Lung (tissue), 12 donors: Measurements from ENCODE around the gene BEND2. TPM values are rescaled to one million over a fixed set of nuclear protein-coding genes. Genes with fewer than 3 reads are reported as not detected.

Experiments used
- ATAC-seq: fragments of 200-7000 bp; cut with Tn5 transposase; one replicate; pipeline ENCODE4 v1.9.1; 2020; ENCODE audit warnings: moderate number of reproducible peaks; ENCODE audit not compliant: insufficient read depth, low FRiP score
- DNase-seq, 3 donors: peaks; one replicate each; pipeline ENCODE4 v3.0.0-alpha.2; 2013 to 2017
- H3K27ac ChIP-seq, 2 donors: one replicate each; pipeline ENCODE4 v1.5.1; 2013; ENCODE audit warnings: mild to moderate bottlenecking in 2 of 2, moderate library complexity in 2 of 2, control low read depth in 1 of 2, inconsistent platforms in 1 of 2, low read depth in 1 of 2, low read length in 1 of 2
- H3K27me3 ChIP-seq, 3 donors: one replicate each; pipeline ENCODE4 v1.5.1; 2013; ENCODE audit warnings: low read length in 2 of 3; ENCODE audit not compliant: control insufficient read depth in 3 of 3, insufficient read depth in 3 of 3
- H3K36me3 ChIP-seq, 4 donors: one replicate each; pipeline ENCODE4 v1.5.1; 2013; ENCODE audit warnings: low read length in 4 of 4, mild to moderate bottlenecking in 1 of 4, moderate library complexity in 1 of 4; ENCODE audit not compliant: control insufficient read depth in 4 of 4, insufficient read depth in 4 of 4
- H3K4me1 ChIP-seq, 5 donors: one replicate each; pipeline ENCODE4 v1.5.1; 2013; ENCODE audit warnings: low read length in 5 of 5, mild to moderate bottlenecking in 2 of 5, moderate library complexity in 1 of 5; ENCODE audit not compliant: control insufficient read depth in 5 of 5, insufficient read depth in 5 of 5
- H3K4me3 ChIP-seq: one replicate; pipeline ENCODE4 v1.5.1; 2013; ENCODE audit warnings: mild to moderate bottlenecking, control low read depth, moderate library complexity
- H3K9ac ChIP-seq, 2 donors: one replicate each; pipeline ENCODE4 v1.5.1; 2013; ENCODE audit warnings: low read length in 2 of 2, control low read depth in 1 of 2; ENCODE audit not compliant: insufficient read depth in 1 of 2
- H3K9me3 ChIP-seq, 4 donors: one replicate each; pipeline ENCODE4 v1.5.1; 2013; ENCODE audit warnings: low read length in 3 of 4, mild to moderate bottlenecking in 1 of 4, moderate library complexity in 1 of 4; ENCODE audit not compliant: control insufficient read depth in 4 of 4, insufficient read depth in 3 of 4
- CTCF ChIP-seq: IDR thresholded peaks from 2 replicates; pipeline ENCODE4 v1.5.1; 2012; ENCODE audit warnings: mild to moderate bottlenecking; ENCODE audit errors: control extremely low read depth, extremely low read depth
- WGBS, 2 donors: extraction: QIAGEN DNeasy Blood & Tissue Kit; methylation state at CpG; one replicate each; pipeline ENCODE4 v1.1.7; 2013; 5-methylcytosine and 5-hydroxymethylcytosine counted together
- polyA plus RNA-seq, 2 donors: library from polyadenylated mRNA; stranded (reverse); fragments of 200-250 nt; gene quantifications; one replicate each; pipeline ENCODE4 v1.2.1, GENCODE V29; 2013
- total RNA-seq, 2 donors: library from RNA; depleted of rRNA in 1 of 2; stranded (reverse); fragments of >200 nt in 1 of 2; gene quantifications; one replicate each; pipeline ENCODE4 v1.2.1, GENCODE V29; 2014 to 2021
- donor health status: control.
- donor health status: control.
- donor health status: Bipolar disorder and iron deficiency.
- donor health status: healthy.
- donor health status: DM: yes; HTN: yes; CAD: no.

BEND2 gene
- total and polyA plus RNA-seq, 4 donors = 0.03 to 0.14 (median 0.04) TPM; not detected in 1

- Histone ChIP-seq H3K27me3 (peaks cover 0 to 49% (median 14%) of the 10 kb centered on the region in 3 donors), H3K9ac (no peak overlapping the region), H3K36me3 (no peaks in the 10 kb centered on the region), H3K27ac (no peak overlapping the region), H3K9me3 (no peaks in the 10 kb centered on the region), H3K4me1 (no peaks in the 10 kb centered on the region), H3K4me3 (no peak overlapping the region)
- 73 to 85% methylated on average over 6 of the region's 6 CpGs for WGBS, 2 donors
- DNase-seq = no peak
- no peak for TF ChIP-seq CTCF
- ATAC-seq = no peak
Observed at GRCh38 chrX:18170910-18171309, 49.8 kb downstream of the BEND2 start.

- ATAC-seq (no peak), DNase-seq (no peak)
- WGBS, 2 donors = 87 to 96% methylated on average over 4 of the region's 4 CpGs
Observed at GRCh38 chrX:18166068-18166467, 54.6 kb downstream of the BEND2 start.

GRCh38 chrX:18160369-18160768, 60.3 kb downstream of the BEND2 start:
- DNase-seq (peak; percentile 28 to 57 (median 38)), ATAC-seq (no peak)
- peaks cover 0 to 2% (median 0%) of the 10 kb centered on the region in 4 donors for H3K9me3 ChIP-seq
- TF ChIP-seq CTCF = no peak
- H3K36me3 ChIP-seq = no peaks in the 10 kb centered on the region
- peaks cover 4 to 11% (median 6%) of the 10 kb centered on the region in 3 donors for H3K27me3 ChIP-seq
- 72 to 73% methylated on average over 4 of the region's 4 CpGs for WGBS, 2 donors
- H3K9ac ChIP-seq = no peak overlapping the region
- no peak overlapping the region for H3K27ac ChIP-seq
- H3K4me3 ChIP-seq = no peak overlapping the region
- no peaks in the 10 kb centered on the region for H3K4me1 ChIP-seq

More at GRCh38 chrX:18166068-18166467, 54.6 kb downstream of the BEND2 start:
- no peaks in the 10 kb centered on the region for H3K36me3 ChIP-seq
- H3K27ac ChIP-seq = no peak overlapping the region
- peaks cover 0 to 29% (median 14%) of the 10 kb centered on the region in 3 donors for H3K27me3 ChIP-seq
- no peaks in the 10 kb centered on the region for H3K4me1 ChIP-seq
- no peak for TF ChIP-seq CTCF
- no peaks in the 10 kb centered on the region for H3K9me3 ChIP-seq
- H3K9ac ChIP-seq = no peak overlapping the region
- no peak overlapping the region for H3K4me3 ChIP-seq

- WGBS, 2 donors = 82 to 90% methylated on average over 2 of the region's 2 CpGs
- no peaks in the 10 kb centered on the region for H3K36me3 ChIP-seq
- H3K9ac ChIP-seq = no peak overlapping the region
- no peak for ATAC-seq
- DNase-seq = no peak
- H3K4me3 ChIP-seq = no peak overlapping the region
- H3K4me1 ChIP-seq = no peaks in the 10 kb centered on the region
- TF ChIP-seq CTCF = no peak
- H3K9me3 ChIP-seq = peaks cover 0 to 2% (median 0%) of the 10 kb centered on the region in 4 donors
- H3K27me3 ChIP-seq = peaks cover 4 to 12% (median 4%) of the 10 kb centered on the region in 3 donors
- H3K27ac ChIP-seq = no peak overlapping the region
Observed at GRCh38 chrX:18158963-18159362, 61.7 kb downstream of the BEND2 start.
